A549 (cell line): Measurements from ENCODE around the gene HS3ST6.

Source experiments
- MAFK ChIP-seq: fragments of 450-650 bp; IDR thresholded peaks from 2 replicates; pipeline ENCODE4 v1.6.1; 2014; ENCODE audit not compliant: partially characterized antibody
- MAX ChIP-seq: IDR thresholded peaks from 2 replicates; pipeline ENCODE4 v1.6.1; 2012
- TF ChIP-seq, protein P1 (sequence below): fragments of >200 bp; sonication (Bioruptor Twin); formaldehyde crosslinking; IDR thresholded peaks from 3 replicates; pipeline ENCODE4 v1.5.1; 2016

DNA sequence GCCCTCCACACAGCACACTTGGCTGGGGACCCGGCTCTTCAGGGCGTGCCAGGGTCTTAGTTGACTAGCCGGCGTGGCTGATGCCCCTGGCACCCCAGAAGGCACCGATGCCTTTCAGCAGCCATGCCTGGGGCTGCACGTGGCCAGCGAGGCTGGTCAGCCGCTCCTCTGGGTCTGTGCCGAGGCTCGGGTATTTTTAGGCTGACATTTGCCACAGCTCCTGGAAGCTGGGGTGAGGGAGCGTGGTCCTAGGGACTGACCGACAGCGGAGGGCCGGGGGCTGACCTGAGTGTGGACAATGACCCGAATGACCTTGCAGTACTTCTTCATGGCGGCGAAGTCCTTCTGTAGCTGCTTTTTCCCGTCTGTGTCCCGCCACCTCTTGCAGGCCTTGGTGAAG is 32.3 kb upstream of the HS3ST6 start:
- TF ChIP-seq, protein P1, sequence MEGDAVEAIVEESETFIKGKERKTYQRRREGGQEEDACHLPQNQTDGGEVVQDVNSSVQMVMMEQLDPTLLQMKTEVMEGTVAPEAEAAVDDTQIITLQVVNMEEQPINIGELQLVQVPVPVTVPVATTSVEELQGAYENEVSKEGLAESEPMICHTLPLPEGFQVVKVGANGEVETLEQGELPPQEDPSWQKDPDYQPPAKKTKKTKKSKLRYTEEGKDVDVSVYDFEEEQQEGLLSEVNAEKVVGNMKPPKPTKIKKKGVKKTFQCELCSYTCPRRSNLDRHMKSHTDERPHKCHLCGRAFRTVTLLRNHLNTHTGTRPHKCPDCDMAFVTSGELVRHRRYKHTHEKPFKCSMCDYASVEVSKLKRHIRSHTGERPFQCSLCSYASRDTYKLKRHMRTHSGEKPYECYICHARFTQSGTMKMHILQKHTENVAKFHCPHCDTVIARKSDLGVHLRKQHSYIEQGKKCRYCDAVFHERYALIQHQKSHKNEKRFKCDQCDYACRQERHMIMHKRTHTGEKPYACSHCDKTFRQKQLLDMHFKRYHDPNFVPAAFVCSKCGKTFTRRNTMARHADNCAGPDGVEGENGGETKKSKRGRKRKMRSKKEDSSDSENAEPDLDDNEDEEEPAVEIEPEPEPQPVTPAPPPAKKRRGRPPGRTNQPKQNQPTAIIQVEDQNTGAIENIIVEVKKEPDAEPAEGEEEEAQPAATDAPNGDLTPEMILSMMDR: no peak
- TF ChIP-seq MAFK (no peak), MAX (no peak)
